Activated CD8-positive, alpha-beta memory T cell treated with anti-CD3 and anti-CD28 coated beads, Interleukin-2, amount 50 U/mL, for 1 hour (primary cell): ENCODE results near the gene SLC6A11.

Source experiments
- DNase-seq: peaks from one replicate; pipeline ENCODE4 v3.0.0-alpha.2; 2020; ENCODE audit errors: extremely low read depth

Gene SLC6A11

GRCh38 chr3:10790713-10791112 lies 25.3 kb upstream of the SLC6A11 start:
- DNase-seq = no peak

GRCh38 chr3:10792208-10792607 lies 23.8 kb upstream of the SLC6A11 start:
- DNase-seq = no peak

- no peak for DNase-seq
Measured at GRCh38 chr3:10798600-10799367, 17.2 kb upstream of the SLC6A11 start.

DNA sequence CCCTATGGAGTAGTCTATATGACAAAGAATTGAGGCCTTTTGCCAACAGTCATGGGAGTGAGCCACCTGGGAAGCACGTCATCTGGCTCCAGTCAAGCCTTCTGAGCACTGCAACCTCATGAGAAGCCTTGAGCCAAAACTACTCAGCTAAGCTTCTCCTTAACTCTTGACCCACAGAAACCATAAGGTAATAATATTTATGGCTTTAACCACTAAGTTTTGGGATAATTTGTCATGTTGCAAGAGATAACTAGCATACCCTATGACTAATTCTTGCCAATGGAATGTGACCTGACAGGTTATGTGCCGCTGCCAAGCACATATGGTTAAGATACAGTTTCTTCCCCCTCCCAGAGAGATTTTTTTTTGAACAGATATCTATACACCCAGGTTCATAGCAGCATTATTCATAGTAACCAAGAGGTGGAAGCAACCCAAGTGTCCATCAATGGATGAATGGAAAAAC lies 11.8 kb upstream of the SLC6A11 start:
- no peak for DNase-seq

GRCh38 chr3:10806006-10806405 lies 10.0 kb upstream of the SLC6A11 start:
- DNase-seq = no peak

GRCh38 chr3:10808130-10808735 lies 7.8 kb upstream of the SLC6A11 start:
- no peak for DNase-seq

- no peak for DNase-seq
Measured at GRCh38 chr3:10808974-10809373, 7.1 kb upstream of the SLC6A11 start.

- DNase-seq = no peak
Measured at GRCh38 chr3:10810376-10810775, 5.7 kb upstream of the SLC6A11 start.

GRCh38 chr3:10813425-10813824 lies 2.6 kb upstream of the SLC6A11 start:
- DNase-seq = no peak

DNA sequence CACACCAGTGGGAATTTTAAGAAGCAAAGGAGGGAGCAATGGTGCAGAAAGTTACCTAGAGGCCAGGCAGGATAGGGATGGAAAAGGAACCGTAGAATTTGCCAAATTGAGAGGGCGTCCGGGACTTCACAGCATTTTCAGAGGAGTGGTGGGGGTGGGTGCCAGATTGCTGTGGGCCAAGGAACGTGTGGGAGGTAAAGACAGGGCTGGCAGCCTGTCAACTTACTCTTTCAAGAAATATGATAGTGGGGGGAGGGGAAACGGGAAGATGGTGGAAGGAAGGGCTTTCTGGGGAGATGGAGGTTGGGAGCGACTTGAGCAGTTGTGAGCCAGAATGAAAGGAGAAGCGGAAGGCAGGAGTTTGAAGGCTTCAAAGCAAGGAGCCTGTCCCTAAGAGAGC lies 1.4 kb upstream of the SLC6A11 start:
- no peak for DNase-seq

GRCh38 chr3:10815487-10815886 lies 541 bp upstream of the SLC6A11 start:
- no peak for DNase-seq

DNA sequence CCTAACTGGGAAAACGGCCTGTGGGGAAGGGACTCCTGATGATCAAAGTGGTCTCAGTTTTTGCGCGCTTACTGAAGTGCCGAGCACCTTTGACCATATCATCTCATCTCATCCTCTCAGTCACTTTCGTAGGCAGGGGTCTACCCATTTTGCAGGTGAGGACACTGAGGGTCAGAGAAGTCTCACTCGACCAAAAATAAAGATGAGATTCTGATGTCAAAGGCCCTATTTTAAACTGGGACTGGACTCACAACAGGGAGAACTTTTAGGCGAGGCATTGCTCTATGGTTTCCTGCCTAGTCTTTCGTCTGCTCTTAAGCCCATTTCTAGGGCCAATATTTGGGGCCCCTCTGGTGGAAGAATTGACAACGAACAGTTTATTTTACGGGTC lies 830 bp downstream of the SLC6A11 start:
- DNase-seq = no peak

GRCh38 chr3:10817506-10817905 lies 1.5 kb downstream of the SLC6A11 start:
- DNase-seq = no peak

DNA sequence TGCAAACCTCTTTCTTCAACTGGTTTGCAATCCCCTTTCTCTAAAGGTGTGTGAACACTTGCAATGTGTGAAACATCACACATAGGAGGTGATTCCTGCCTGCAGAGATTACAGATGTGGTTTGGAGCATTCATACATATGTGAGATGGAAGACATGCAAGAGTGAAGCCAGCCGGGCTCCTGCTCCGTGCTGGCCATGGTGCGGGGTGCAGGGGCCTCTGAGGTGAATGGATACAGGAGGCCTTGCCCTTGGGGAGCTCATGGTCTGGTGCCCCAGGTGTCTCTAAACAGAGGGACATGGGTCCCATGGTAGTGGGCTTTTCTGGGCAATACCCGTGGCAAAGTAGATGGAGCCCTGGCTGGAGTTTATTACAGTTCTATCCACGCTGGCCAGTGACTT lies 6.0 kb downstream of the SLC6A11 start:
- no peak for DNase-seq

- no peak for DNase-seq
Measured at GRCh38 chr3:10822708-10823515, 6.9 kb downstream of the SLC6A11 start.

GRCh38 chr3:10823516-10823818 lies 7.4 kb downstream of the SLC6A11 start:
- no peak for DNase-seq

GRCh38 chr3:10824468-10824867 lies 8.4 kb downstream of the SLC6A11 start:
- DNase-seq = no peak

DNA sequence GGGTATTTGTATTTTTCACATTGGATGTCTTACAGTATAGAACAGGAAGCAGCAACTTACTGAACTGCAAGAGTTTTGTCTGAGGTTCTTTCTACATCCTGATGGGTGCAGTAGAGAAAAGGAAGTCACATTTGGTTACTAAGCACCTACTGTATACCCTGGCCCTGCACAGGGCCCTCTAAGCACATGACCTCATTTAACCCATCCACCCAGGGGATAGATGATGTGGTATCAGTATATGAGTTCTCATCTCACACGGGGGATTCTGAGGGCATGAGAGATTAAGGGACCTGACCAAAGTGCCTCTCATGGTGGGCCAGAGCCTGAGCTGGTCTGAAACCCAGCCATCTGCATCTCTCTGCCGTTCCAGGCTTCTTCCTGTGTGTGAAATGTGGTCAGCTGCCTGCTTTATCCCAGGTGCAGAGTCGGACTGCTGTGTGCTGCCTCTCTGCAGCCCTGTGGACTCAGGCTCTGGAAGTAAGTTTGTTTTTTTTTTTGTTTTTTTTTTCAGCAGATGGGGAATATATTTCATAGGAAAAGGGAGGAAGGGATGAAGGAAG lies 17.9 kb downstream of the SLC6A11 start:
- DNase-seq = no peak

DNA sequence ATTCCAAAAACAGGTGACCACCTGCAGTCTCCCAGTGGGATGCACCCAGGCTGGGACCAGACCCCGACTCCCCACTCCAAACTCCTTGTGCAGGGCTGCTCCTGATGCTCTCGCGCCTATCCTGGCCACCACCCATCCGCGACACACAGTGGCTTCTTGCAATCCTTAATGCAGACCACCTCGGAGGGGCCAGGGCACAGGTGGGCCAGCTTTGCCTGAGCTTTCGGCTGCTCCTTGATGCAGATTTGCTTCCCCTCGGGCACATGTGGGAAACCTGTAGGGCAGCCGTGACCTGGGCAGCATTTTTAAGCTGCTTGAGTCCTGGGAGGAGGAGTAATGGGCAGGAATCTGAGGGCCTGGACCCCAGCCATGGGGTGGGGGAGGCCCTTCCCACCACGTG lies 18.9 kb downstream of the SLC6A11 start:
- DNase-seq = no peak

- no peak for DNase-seq
Measured at GRCh38 chr3:10835406-10835805, 19.4 kb downstream of the SLC6A11 start.

DNA sequence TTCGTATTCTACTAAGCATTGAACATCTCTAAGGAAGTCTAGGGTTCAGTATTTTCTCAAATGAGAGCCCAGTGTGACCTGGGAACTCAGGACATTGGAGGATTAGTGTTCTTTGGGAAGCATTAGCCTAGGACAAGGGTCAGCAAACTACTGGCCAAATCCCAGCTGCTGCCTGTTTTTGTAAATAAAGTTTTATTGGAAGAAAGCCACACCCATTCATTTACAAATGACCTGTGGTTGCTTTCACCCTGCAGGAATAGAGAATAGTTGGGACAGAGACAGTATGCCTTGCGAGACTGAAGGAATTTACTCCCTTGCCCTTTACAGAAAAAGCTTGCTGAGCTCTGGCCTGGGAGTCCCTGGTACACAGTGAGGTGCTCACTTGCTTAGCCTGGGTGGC lies 20.6 kb downstream of the SLC6A11 start:
- DNase-seq = no peak

- DNase-seq = no peak
Measured at GRCh38 chr3:10837849-10838248, 21.8 kb downstream of the SLC6A11 start.

DNA sequence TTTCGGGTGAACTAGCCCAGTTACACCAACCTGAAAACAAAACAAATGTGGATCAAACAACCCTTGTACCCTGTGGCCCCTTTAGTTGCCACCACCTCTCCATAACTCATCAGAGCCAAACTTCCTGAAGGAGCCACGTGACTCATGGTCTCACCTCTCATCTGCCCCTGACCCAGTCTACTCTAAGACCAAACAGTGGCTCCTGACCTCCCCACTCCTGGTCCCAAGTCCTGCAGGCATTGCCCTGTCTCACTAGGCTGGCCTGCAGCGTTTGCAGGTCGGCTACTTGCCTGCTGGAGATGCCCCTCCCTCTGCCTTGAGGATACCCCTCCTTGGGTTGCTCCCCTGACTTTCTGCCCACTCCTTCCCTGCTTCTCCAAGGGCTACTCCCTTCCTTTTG lies 23.1 kb downstream of the SLC6A11 start:
- no peak for DNase-seq
